Endothelial cell of umbilical vein (primary cell): ENCODE results near the gene PKD1L1. TPM values are rescaled to one million over a fixed set of nuclear protein-coding genes. Genes with fewer than 3 reads are reported as not detected.

Experiments used
- BruUV-seq: library from RNA; stranded (reverse); fragments of 400-500 nt; replicated peaks from 2 replicates; lab custom pipeline; 2021; lab: Mats Ljungman, UMichigan
- CTCF ChIA-PET: fragments of 300-600, 350-600 bp; sonication (Branson Sonifier 250); formaldehyde crosslinking; loops from one replicate; lab custom pipeline; 2021; ENCODE audit warnings: antibody characterized with exemption, inconsistent platforms; lab: Charles Lee
- POLR2A ChIA-PET: fragments of 300-600, 350-600 bp; sonication (Branson Sonifier 250); formaldehyde crosslinking; loops from one replicate; lab custom pipeline; 2021; ENCODE audit warnings: antibody characterized with exemption, inconsistent platforms; lab: Charles Lee
- DNase-seq: peaks from one replicate; pipeline ENCODE4 v3.0.0-alpha.2; 2011; ENCODE audit warnings: low read depth, low spot score
- FAIRE-seq: peaks from 2 replicates; lab custom pipeline; 2011; peaks lifted over from hg19 to GRCh38; lab: Jason Lieb, UNC
- H2AFZ ChIP-seq: 2 replicates; pipeline ENCODE4 v1.6.0; 2012; ENCODE audit warnings: low read depth, low read length, control low read depth, inconsistent platforms
- H3K27ac ChIP-seq: 2 replicates; pipeline ENCODE4 v1.5.1; 2011; ENCODE audit warnings: low read depth, mild to moderate bottlenecking, control low read depth, low read length, moderate library complexity; ENCODE audit not compliant: insufficient read depth
- H3K27me3 ChIP-seq, 2 experiments: 2 replicates each; pipeline versions ENCODE4 v1.6.0 to v1.6.1; 2011; ENCODE audit warnings: low read length in 2 of 2, mixed read lengths in 1 of 2; ENCODE audit not compliant: control insufficient read depth in 2 of 2, insufficient read depth in 2 of 2
- H3K36me3 ChIP-seq, 2 experiments: 2 replicates in 1 of 2; 3 replicates in 1 of 2; pipeline ENCODE4 v1.5.1; 2011; ENCODE audit warnings: low read length in 2 of 2, mild to moderate bottlenecking in 1 of 2, moderate library complexity in 1 of 2; ENCODE audit not compliant: control insufficient read depth in 2 of 2, insufficient read depth in 2 of 2; ENCODE audit errors: extremely low read depth in 1 of 2
- H3K4me1 ChIP-seq: 3 replicates; pipeline ENCODE4 v1.5.1; 2011; ENCODE audit warnings: mild to moderate bottlenecking, low read length; ENCODE audit not compliant: control insufficient read depth, insufficient read depth; ENCODE audit errors: extremely low read depth
- H3K4me2 ChIP-seq: 2 replicates; pipeline ENCODE4 v1.6.1; 2011; ENCODE audit warnings: low read length, control low read depth, mixed read lengths; ENCODE audit not compliant: insufficient read depth
- H3K4me3 ChIP-seq, 3 experiments: fragments of 200-600 bp in 1 of 3; sonication (generic), shearing (Covaris generic) in 1 of 3; replicated peaks in 1 of 3; 2 replicates each; pipeline ENCODE4 v1.5.1; 2011 to 2016; ENCODE audit warnings: control low read depth in 3 of 3, low read length in 3 of 3, mild to moderate bottlenecking in 2 of 3, inconsistent platforms in 1 of 3, low read depth in 1 of 3, moderate library complexity in 1 of 3; ENCODE audit not compliant: insufficient read depth in 1 of 3
- H3K79me2 ChIP-seq: 2 replicates; pipeline ENCODE4 v1.6.0; 2012; ENCODE audit warnings: low read length, inconsistent platforms; ENCODE audit not compliant: control insufficient read depth, insufficient read depth
- H3K9ac ChIP-seq: replicated peaks from 2 replicates; pipeline ENCODE3; 2011; ENCODE audit warnings: low read length, control low read depth; ENCODE audit not compliant: insufficient read depth; ENCODE audit errors: extremely low read depth
- H3K9me1 ChIP-seq: replicated peaks from 3 replicates; pipeline ENCODE4 v1.6.0; 2011; ENCODE audit warnings: mild to moderate bottlenecking, low read length; ENCODE audit not compliant: control insufficient read depth, insufficient read depth; ENCODE audit errors: extremely low read depth
- H3K9me3 ChIP-seq: replicated peaks from 2 replicates; pipeline ENCODE4 v1.5.1; 2012; ENCODE audit warnings: low read length, inconsistent platforms; ENCODE audit not compliant: control insufficient read depth, insufficient read depth
- H4K20me1 ChIP-seq: replicated peaks from 2 replicates; pipeline ENCODE3; 2011; ENCODE audit warnings: mild to moderate bottlenecking, low read length; ENCODE audit not compliant: control insufficient read depth, insufficient read depth; ENCODE audit errors: extremely low read depth
- EZH2 ChIP-seq: IDR thresholded peaks from 2 replicates; pipeline ENCODE4 v1.6.1; 2012; ENCODE audit warnings: borderline replicate concordance, low read depth, mild to moderate bottlenecking, moderate library complexity, low read length, inconsistent platforms; ENCODE audit not compliant: severe bottlenecking
- FOS ChIP-seq: IDR thresholded peaks from 2 replicates; pipeline ENCODE4 v1.6.1; 2011; ENCODE audit warnings: mild to moderate bottlenecking, low read length, moderate library complexity, borderline replicate concordance; ENCODE audit not compliant: insufficient read depth
- GATA2 ChIP-seq: IDR thresholded peaks from 2 replicates; pipeline ENCODE4 v1.7.0; 2011; ENCODE audit warnings: low read depth, mild to moderate bottlenecking, moderate library complexity, mixed read lengths, low read length; ENCODE audit not compliant: insufficient read length, insufficient read depth
- JUN ChIP-seq: IDR thresholded peaks from 2 replicates; pipeline ENCODE4 v1.6.1; 2011; ENCODE audit warnings: borderline replicate concordance, low read depth; ENCODE audit not compliant: insufficient read length, insufficient read depth
- MYC ChIP-seq: IDR thresholded peaks from one replicate; pipeline ENCODE4 v1.6.1; 2011; ENCODE audit warnings: mild to moderate bottlenecking, low read depth, low read length
- POLR2A ChIP-seq: IDR thresholded peaks from 2 replicates; pipeline ENCODE4 v1.6.1; 2012; ENCODE audit warnings: low read depth, mild to moderate bottlenecking, control low read depth, low read length
- POLR2AphosphoS5 ChIP-seq: IDR thresholded peaks from 2 replicates; pipeline ENCODE4 v1.6.1; 2012; ENCODE audit warnings: low read depth, mild to moderate bottlenecking, control low read depth, low read length, moderate library complexity; ENCODE audit not compliant: insufficient read depth
- dilution Hi-C: fragments of 300-500 bp; cut with MboI; formaldehyde crosslinking; loops from one replicate; pipeline ENCODE4 v1.15.0; 2019; ENCODE audit warnings: low sequenced_read_pairs; ENCODE audit not compliant: extremely low pct_ligation_motif_present
- intact Hi-C: fragments of 100-400 bp; cut with micrococcal nuclease; formaldehyde crosslinking; loops from one replicate; pipeline ENCODE4 v1.10.0; 2022
- polyA plus RNA-seq, 4 experiments: library from polyadenylated mRNA; depleted of rRNA in 3 of 4; stranded (reverse) in 3 of 4; unstranded in 1 of 4; fragments of >200 nt; gene quantifications; 2 replicates each; pipeline versions ENCODE4 v1.2.1 to v1.2.3, GENCODE V29; 2011 to 2012; ENCODE audit warnings: missing spikeins in 1 of 4
- total RNA-seq: library from RNA; stranded (reverse); gene quantifications from 2 replicates; pipeline ENCODE4 v1.2.3, GENCODE V29; 2021
- TF ChIP-seq, protein P1 (sequence below): IDR thresholded peaks from 2 replicates; pipeline ENCODE4 v1.6.1; 2011; ENCODE audit not compliant: insufficient read depth, insufficient read length
- TF ChIP-seq, protein P2 (sequence below), 2 donors: IDR thresholded peaks; 1 replicate in 1 of 2; 2 replicates in 1 of 2; pipeline ENCODE4 v1.5.1; 2011; ENCODE audit warnings: low read length in 2 of 2, mild to moderate bottlenecking in 2 of 2, moderate library complexity in 2 of 2, control low read depth in 1 of 2, inconsistent platforms in 1 of 2, low read depth in 1 of 2; ENCODE audit not compliant: insufficient read depth in 1 of 2; ENCODE audit errors: extremely low read depth in 1 of 2

The PKD1L1 gene
- total and polyA plus RNA-seq, 2 donors (not counting 3 experiments of a cell fraction or from before 2014, with no cell fraction given) = 4.1 to 5.9 TPM

DNA sequence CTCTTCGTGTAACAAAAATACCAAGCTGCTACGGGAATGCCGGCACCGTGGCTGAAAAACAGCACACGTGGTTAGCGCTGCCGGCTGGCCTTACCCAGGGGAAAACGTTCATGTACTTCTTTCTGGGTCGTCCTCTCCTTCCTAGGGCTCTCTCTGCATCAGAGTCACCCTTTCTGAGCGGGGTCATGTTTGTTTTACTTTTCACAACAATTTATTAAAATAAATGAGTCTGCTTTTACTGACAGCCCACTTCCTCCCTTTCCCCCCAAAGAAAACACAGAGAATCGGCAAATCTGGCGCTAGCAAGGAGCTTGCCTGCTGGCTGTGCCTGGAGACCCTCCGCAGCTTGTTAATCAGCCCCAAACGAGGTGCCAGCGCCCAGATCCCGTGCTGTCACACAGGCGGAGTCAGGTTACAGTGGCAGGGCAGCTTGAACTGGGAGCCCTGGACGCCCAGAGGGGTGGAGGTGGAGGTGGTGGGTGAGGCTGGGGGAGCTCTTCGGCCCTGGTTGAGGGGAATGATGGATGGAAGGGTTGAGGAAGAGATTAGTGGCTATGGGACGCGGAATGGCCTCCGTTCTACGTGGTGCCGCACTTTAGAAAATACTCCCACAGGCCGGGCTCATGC is 204.2 kb downstream of the PKD1L1 start:
- no peak for TF ChIP-seq JUN
- TF ChIP-seq, protein P1, sequence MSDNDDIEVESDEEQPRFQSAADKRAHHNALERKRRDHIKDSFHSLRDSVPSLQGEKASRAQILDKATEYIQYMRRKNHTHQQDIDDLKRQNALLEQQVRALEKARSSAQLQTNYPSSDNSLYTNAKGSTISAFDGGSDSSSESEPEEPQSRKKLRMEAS = peak; percentile 16
- dilution Hi-C loops (no loop called here), intact Hi-C loops (loop anchor here (2.0 kb wide), 1 partner anchor 15 kb away; no protein-coding TSS in a partner anchor)
- no TSS peak for BruUV-seq
- no peak overlapping the region for H3K4me3 ChIP-seq
- no peak overlapping the region for H3K9ac ChIP-seq
- CTCF ChIA-PET = interaction anchor here (0.8 to 1.7 kb wide), 10 partner anchors 12 to 478 kb away, joined by 3 to 7 read pairs (median 4); no protein-coding TSS in a partner anchor
- H3K27ac ChIP-seq = no peak overlapping the region
- peak; percentile 56 for DNase-seq
- peak overlapping the region; percentile 23 for H3K4me2 ChIP-seq
- H3K79me2 ChIP-seq = no peaks in the 10 kb centered on the region
- POLR2A ChIA-PET = no interaction called here
- no peaks in the 10 kb centered on the region for H3K9me1 ChIP-seq
- H3K9me3 ChIP-seq = no peaks in the 10 kb centered on the region
- peak; percentile 15 for FAIRE-seq
- H2AFZ ChIP-seq = peak overlapping the region; percentile 82
- H3K27me3 ChIP-seq = no peaks in the 10 kb centered on the region
- peaks cover 7% of the 10 kb centered on the region for H3K4me1 ChIP-seq
- no peaks in the 10 kb centered on the region for H3K36me3 ChIP-seq
- no peaks in the 10 kb centered on the region for H4K20me1 ChIP-seq

DNA sequence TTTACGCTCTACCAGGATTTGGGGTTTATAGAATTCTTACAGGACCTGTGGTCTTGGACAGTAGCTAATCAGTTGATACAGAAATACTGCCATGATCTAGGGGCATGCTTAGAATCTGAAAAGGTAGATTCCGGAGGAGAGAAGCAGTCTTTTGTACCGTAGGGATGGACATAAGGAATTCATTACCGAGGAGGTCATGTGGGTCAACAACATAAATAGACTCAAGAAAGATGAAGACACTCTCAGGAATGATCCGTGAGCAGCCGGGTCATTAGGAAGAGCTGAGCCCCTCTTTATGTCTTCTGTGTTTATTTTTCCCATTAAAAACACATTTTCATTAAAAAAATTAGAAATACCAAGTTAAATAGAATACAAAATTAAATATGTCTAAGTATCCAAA is 206.3 kb downstream of the PKD1L1 start:
- Histone ChIP-seq H2AFZ (no peak overlapping the region), H3K27me3 (no peaks in the 10 kb centered on the region), H3K36me3 (no peaks in the 10 kb centered on the region), H4K20me1 (no peaks in the 10 kb centered on the region), H3K4me2 (no peak overlapping the region), H3K27ac (no peak overlapping the region), H3K79me2 (no peaks in the 10 kb centered on the region), H3K9ac (no peak overlapping the region), H3K4me1 (peaks cover 7% of the 10 kb centered on the region), H3K9me1 (no peaks in the 10 kb centered on the region), H3K4me3 (no peak overlapping the region), H3K9me3 (no peaks in the 10 kb centered on the region)
- TF ChIP-seq, protein P2, sequence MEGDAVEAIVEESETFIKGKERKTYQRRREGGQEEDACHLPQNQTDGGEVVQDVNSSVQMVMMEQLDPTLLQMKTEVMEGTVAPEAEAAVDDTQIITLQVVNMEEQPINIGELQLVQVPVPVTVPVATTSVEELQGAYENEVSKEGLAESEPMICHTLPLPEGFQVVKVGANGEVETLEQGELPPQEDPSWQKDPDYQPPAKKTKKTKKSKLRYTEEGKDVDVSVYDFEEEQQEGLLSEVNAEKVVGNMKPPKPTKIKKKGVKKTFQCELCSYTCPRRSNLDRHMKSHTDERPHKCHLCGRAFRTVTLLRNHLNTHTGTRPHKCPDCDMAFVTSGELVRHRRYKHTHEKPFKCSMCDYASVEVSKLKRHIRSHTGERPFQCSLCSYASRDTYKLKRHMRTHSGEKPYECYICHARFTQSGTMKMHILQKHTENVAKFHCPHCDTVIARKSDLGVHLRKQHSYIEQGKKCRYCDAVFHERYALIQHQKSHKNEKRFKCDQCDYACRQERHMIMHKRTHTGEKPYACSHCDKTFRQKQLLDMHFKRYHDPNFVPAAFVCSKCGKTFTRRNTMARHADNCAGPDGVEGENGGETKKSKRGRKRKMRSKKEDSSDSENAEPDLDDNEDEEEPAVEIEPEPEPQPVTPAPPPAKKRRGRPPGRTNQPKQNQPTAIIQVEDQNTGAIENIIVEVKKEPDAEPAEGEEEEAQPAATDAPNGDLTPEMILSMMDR (IDR thresholded peaks at IDR 0.05; ENCODE audit: extremely low read depth in 1 of 2, insufficient read depth in 1 of 2, low read depth in 1 of 2, low read length in 2 of 2) = no peak
- no peak for TF ChIP-seq EZH2
- TF ChIP-seq POLR2A = no peak
- no peak for TF ChIP-seq JUN
- TF ChIP-seq POLR2AphosphoS5 = no peak
- TF ChIP-seq FOS = no peak
- TF ChIP-seq GATA2 = no peak
- TF ChIP-seq MYC = no peak
- TF ChIP-seq, protein P1 = no peak
- FAIRE-seq (no peak), DNase-seq (no peak)
- intact Hi-C loops (no loop called here), dilution Hi-C loops (no loop called here)
- BruUV-seq = no TSS peak
- ChIA-PET POLR2A (no interaction called here), CTCF (no interaction called here)
